Activated CD8-positive, alpha-beta memory T cell treated with anti-CD3 and anti-CD28 coated beads, Interleukin-2, amount 50 U/mL, for 1 hour (primary cell): ENCODE results near the gene SMTN.
"Not testable (repeated sequence)": the region's sequence is repeated elsewhere in the genome, so short reads cannot be mapped to it uniquely, and the experiment has no call there.

Source experiments
- DNase-seq: peaks from one replicate; pipeline ENCODE4 v3.0.0-alpha.2; 2020; ENCODE audit errors: extremely low read depth

Gene SMTN

DNA sequence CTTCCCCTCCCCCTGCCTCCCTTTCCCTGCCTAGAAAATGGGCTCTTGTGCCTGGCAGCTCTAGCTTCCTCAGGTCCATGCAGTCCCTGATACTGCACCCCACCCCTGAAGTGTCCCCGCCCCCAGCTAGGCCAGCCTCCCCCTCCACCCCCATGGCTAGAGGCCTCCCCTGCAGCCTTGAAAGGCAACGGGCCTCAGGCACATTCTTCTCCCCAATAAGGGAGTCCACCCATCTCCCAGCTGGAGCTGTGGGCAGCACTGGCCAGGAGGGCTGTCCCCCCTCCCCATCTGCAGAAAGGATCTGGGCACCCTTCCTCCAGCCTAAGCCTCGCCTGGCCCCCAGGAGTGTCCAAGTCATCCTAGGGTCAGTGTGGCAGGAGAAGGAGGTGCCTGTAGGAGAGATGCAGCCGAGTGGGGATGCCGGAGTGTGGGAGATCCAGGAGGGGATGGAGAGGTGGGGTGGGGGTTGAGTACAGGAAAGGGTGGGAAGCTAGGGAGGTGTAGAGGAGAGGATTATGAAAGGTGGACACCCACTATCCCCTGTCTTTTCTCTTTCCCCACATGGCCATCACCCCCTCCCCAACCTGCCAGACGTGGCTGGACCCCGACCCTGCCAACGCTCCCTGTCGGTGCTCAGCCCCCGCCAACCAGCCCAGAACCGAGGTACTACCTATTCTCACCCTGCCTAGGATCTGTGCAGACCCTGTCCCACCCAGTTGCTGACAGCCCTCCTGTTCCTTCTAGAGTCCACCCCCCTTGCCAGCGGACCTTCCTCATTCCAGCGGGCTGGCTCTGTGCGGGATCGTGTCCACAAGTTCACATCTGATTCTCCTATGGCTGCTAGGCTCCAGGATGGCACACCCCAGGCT, 9.3 kb downstream of the SMTN start:
- no peak for DNase-seq

DNA sequence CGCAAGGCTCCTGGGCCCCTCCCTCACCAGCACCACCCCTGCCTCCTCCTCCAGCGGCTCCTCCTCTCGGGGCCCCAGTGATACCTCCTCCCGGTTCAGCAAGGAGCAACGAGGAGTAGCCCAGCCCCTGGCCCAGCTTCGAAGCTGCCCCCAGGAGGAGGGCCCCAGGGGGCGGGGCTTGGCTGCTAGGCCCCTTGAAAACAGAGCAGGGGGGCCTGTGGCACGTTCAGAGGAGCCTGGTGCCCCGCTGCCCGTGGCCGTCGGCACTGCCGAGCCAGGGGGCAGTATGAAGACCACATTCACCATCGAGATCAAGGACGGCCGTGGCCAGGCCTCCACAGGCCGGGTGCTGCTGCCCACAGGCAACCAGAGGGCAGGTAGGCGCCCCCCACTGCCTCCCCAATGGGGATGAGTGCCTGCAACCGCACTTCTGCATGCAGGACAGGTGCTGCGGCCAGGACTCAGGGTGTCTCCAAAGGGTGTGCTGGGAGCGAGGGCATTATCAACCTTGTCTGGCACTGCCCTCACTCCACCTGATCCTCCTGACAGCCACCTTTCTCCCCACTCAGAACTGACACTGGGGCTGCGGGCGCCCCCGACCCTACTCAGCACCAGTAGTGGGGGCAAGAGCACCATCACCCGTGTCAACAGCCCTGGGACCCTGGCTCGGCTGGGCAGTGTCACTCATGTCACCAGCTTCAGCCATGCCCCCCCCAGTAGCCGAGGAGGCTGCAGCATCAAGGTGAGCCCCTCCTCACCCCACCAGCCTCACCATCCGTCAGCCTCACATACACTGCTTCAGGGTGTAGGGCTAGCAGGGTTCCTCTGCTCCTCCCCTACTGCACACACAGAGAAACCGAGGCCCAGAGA, 10.2 kb downstream of the SMTN start:
- DNase-seq: no peak

DNA sequence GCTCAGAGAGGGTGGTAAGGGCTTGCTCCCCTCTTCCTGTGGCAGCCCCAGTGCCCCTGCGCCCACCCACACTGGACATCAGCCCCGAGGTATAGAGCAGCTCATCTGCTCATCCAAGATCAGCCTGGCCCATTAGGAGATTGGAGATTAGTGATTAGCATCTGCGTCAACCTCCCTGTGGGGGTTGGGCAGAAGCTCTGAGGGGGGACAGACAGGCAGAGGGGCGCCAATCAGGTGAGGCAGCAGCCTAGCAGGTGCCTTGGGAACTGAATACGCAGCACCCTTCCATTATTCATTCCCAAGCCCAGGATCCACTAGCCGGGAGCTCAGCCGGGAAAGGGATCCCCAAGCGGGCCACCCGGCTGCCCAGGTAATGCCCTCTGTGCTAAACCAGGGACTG, 11.0 kb downstream of the SMTN start:
- no peak for DNase-seq

DNA sequence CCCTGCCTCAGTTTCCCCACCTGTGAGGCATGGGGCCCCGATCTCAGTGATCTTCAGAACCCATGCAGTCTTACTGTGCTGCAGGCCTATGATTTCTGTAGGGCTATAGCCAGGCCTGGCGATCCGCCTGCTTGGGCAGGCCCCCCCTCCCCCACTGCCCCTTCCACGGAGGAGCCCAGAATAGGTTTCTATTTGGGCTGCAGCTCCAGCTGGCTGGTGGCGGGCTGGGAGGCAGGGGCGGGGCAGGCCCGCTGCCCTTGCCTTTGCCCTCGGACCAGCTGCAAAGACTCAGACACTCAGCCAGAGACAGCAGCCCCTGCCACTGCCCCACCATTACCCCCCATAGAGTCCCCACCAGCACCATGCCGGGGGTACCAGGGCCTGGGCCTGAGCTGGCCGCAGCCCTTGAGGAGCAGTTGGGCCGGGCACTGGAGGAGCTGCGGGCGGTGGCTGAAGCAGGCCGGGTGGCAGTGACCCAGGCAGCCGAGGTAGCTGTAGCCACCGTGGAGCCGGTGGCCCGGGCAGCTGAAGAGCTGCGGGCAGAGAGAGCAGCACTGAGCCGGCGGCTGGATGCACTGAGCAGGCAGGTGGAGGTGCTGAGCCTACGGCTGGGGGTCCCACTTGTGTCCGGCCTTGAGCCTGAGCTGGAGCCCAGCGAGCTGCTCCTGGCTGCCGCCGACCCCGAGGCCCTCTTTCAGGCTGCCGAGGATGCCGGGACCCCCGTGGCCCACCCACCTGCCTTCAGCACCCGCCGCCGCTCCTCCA, 12.2 kb downstream of the SMTN start:
- DNase-seq: no peak

DNA sequence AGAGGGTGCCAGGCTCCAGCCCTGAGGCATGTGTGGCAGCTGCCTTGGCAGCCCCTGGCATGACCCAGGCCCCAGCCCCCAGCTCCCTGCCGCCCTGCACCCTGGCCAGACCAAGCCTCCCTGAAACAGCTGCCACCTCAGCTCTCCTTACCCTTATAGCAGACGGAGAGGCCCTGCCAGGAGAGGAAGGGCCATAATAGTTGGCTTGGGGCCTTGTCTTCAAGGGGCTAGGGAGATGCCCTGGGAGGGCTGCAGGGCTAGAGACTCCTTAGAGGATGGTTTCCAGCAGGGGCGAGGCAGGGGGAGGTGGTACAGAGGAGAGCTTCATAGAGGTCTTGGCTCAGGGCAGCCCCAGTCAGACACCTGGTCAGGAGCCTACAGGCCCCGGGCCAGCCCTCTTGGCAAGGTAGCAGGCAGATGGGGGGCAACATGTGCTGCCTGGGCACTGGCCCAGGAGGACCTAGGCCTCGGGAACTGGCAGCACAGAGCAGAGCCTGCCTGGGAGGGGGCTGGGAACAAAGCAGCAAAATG, 13.0 kb downstream of the SMTN start:
- DNase-seq: no peak

DNA sequence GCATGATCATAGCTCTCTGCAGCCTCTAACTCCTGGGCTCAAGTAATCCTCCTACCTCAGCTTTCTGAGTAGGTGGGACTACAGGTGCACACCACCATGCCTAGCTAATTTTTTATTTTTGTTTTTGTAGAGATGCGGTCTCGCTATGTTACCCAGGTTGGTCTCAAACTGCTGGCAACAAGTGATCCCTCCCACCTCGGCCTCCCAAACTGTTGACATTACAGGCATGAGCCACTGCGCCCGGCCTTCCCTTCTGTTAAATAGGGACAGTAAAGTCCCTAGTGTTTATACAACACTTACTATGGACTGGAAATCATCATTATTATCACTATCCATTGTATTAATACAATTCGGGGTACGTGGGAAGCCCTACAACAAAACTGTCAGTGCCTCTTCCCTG, 13.6 kb downstream of the SMTN start:
- no peak for DNase-seq

DNA sequence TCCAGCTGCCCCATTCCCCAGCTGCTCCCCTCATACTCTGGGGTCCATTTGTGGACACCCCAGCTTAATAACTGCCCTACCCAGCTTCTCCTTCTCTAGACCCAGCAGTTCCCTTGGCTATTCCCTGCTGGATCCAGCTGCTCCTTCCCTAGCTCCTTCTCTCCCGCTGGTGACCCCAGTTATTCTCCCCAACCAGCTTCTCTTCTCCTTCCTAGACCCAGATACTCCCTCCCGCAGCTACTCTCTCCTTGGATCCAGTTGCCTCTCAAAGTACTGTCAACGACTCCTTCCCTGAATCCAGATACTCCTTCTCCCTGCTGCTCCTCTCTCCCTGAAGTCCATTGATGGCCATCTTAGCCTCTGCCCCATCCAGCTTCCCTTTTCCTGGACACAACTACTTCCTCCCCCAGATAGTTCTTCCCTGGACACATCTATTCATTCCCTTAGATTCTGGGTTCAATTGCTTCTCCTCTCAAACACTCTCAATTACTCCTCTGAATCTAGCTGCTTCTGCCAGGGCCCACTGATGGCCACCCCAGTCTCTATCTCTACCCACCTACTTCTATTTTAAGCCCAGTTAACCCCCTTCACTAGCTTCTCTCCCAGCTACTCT, 14.6 kb downstream of the SMTN start:
- DNase-seq: no peak

DNA sequence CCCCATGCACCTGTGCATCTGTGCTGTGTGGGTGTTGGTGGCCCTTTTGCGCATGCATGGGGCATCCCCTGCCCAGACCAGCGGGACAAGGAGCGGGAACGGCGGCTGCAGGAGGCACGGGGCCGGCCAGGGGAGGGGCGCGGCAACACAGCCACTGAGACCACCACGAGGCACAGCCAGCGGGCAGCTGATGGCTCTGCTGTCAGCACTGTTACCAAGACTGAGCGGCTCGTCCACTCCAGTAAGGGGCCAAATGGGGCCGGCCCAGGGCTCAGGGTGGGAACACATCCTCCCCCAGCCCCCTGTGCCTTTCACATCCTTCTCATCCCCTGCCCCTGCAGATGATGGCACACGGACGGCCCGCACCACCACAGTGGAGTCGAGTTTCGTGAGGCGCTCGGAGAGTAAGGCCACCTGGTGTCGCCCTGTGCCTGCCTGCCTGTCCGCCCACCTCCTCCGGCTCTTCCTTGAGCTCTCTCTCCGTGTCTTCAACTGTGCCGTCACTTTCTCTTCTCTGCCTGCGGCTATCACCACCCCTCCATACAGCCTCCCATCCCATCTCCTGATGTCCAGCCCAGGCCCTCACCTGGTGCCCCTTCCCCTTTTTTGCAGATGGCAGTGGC, 15.7 kb downstream of the SMTN start:
- DNase-seq: no peak

DNA sequence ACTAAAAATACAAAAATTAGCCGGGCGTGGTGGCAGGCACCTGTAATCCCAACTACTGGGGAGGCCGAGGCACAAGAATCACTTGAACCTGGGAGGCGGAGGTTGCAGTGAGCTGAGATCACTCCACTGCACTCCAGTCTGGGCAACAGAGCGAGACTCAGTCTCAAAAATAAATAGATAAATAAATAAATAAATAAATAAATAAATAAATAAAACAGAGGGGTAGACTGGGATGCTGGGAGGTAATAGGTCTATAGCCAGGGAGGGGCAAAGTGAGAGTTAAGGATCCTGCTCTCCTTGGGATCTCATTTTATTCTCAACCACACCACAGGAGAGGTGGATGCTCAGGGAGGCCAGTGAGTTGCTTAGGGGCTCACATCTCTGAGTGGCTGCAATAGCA, 16.4 kb downstream of the SMTN start:
- DNase-seq: not testable (repeated sequence)

DNA sequence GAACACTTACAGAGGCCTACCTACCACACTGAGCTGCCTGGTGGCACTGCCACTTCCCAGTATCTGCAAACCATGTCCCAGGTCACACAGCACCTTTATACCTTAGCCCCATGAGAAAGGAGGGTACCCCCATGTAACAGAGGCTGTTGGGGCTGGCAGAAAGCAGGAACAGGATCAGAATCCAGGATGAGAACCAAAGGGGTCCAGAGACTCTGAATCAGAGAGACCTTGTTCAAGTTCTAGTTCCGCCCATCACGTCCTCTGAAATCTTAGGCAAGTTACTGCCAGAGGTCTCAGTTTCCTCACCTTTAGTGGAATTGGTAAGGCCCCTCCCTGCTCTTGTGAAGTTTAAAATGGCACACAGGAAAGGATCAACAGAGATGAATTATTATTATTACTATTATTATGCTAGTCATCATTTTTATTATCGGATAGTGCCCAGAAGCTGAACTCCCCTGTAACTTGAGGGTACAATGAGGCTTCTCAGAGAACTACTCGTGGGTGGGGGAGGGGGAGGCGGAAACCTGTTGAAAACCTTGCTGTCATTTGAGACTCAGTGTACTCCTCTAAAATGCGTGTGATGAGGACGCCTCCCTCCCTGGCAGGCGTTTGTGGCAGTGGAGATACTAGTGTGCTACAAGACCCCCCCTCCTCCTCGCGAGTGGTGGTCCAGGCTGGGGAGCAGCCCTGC, 17.0 kb downstream of the SMTN start:
- no peak for DNase-seq

DNA sequence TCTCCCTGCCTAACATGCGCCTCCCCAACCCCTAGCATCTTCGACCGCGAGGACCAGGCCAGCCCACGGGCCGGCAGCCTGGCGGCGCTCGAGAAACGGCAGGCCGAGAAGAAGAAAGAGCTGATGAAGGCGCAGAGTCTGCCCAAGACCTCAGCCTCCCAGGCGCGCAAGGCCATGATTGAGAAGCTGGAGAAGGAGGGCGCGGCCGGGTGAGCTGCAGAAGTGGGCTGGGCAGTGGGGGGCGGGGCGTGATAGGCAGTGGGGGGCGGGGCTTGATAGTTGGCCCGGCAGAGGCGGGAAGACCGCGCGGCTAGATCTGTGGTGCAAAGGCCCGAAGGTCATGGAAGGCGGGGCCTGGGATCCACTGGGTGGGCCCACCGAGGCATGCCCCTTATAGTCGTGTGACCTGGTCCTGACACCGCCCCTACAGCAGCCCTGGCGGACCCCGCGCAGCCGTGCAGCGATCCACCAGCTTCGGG, 17.6 kb downstream of the SMTN start:
- DNase-seq: no peak

DNA sequence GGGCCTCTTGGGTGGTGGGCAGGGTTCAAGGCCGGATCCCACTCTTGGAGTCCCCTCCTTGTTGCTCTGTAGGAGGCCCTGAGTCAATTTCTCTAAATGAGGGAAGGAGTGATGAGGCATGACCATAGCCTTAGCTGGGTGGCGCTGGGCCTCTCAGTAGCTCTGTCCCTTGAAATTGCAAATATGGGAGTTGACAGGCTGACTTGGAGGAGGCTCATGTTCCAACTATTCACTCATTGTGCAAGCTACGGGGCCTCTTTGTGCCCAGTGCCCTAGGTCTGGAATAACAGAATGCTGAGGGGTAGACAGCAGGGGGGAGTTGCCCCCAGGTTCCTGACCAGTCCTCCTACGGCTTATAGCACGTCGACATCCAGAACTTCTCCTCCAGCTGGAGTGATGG, 18.3 kb downstream of the SMTN start:
- no peak for DNase-seq

DNA sequence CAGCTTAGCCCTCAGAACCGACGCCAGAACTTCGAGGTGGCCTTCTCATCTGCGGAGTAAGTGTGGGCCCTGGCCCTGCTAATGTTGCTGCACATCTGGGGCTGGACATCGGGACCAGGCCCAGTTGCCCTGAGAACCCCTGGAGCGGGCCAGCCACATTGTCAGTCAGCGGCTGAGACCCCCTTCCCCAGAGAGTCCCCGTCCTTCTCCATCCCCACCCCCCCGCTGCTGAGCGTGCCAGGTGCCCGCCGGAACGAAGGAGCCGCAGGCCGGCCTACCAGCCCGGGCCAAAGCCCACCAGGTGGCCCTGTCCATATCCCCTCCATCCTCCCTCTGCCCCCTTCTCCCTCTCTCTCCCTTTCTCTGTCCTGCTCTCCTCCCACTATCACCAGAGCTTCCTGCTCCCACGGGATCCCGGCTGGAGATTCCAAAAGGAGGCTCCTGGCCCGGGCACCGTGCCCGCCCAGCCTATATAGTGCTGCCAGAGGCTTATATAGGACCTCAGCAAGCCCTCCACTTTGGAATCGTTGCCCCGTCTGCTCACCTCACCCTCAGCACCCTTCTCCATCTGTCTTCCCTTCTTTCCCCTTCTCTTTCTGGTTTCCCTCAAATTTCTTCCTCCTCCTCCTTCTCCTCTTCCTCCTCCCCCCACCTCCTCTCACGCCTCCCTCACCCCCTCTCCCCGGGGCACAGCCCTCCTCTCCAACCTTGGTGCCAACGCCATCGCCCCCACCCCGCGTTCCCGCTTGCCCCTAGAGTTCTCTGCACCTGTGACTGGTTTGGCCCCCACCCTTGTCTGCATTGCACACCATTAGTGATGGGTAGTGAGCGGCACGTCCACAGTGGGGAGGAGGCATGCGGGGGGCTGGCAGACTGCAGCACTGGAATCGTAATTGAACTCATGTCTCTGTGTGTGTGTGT, 19.0 kb downstream of the SMTN start:
- DNase-seq: no peak

DNA sequence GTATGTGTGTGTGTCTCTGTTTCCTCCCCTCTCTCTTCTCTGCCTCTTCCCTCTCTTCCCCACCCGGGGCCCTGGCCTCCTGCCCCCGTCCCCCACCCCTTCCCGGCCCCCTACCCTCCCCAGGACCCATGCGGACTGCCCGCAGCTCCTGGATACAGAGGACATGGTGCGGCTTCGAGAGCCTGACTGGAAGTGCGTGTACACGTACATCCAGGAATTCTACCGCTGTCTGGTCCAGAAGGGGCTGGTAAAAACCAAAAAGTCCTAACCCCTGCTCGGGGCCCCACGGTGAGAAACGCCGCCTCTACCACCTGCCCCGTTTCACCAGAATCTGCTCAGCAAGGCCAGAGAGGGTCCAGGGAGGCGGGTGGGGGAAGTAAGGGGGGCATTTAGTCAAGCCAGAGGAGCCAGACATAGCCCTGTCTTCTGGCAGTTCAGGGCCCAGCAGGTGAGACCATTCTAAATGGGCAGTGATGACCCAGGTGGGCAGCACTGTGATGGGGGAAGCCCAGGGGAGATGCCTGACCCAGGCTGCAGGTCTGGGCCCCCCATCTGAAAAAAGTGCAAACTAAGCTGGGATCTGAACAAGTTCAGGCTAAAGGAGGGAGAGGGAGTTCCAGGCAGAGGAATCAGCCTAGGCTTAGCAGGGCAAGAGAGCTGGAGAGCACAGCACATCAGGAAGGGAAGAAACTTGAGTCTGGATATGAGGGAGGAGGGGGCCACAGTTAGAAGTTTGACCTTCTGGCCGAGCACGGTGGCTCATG, 19.8 kb downstream of the SMTN start:
- DNase-seq: no peak

DNA sequence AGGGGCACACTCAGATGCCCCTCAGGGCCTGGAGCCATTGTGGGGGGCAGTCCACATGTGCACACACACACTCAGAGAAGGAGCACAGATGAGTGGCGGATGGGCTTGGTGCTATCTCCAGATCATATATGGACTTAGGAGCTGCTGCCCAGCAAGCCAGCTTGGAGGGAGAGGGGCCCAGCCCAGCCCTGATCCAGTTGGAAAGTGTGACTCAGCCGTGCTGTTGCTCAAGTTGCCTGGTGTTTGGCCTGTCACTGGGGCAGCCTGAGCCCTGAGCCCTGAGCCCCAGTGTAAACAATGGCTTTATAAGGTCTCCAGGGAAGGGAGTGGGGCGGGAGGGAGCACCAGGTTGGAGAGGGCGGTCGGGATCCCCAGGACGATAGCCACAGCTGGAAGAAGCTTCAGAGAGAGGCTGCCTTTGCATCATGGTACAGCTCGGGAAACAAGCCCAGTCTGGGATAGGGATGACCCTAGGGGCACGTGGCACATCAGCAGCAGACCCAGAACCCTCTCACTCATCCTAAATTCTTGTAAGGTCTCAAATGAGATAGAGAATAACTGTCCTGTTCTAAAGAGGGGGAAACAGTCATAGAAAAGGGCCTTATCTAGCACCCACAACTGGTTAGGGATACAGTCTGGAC, 21.4 kb downstream of the SMTN start:
- DNase-seq: no peak

DNA sequence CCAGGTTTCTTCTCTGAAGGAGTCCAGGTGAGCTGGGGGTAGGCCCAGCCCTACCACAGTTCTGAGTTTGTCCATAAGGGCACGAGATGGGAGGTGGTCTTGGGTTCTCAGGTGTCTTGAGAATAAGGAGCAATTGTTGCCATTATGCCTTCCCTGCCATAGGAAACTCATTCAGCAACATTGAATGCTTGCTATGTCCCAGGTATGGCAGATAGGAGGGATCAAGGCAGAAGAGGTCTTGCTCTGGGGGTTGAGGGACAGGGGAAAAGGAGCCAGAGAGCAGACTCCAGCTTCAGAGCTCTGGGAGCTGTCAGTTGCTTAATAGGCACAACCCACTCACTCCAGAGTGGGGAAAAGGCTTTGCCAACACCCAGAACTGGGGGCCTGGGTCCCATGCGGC, 22.0 kb downstream of the SMTN start:
- DNase-seq: no peak

DNA sequence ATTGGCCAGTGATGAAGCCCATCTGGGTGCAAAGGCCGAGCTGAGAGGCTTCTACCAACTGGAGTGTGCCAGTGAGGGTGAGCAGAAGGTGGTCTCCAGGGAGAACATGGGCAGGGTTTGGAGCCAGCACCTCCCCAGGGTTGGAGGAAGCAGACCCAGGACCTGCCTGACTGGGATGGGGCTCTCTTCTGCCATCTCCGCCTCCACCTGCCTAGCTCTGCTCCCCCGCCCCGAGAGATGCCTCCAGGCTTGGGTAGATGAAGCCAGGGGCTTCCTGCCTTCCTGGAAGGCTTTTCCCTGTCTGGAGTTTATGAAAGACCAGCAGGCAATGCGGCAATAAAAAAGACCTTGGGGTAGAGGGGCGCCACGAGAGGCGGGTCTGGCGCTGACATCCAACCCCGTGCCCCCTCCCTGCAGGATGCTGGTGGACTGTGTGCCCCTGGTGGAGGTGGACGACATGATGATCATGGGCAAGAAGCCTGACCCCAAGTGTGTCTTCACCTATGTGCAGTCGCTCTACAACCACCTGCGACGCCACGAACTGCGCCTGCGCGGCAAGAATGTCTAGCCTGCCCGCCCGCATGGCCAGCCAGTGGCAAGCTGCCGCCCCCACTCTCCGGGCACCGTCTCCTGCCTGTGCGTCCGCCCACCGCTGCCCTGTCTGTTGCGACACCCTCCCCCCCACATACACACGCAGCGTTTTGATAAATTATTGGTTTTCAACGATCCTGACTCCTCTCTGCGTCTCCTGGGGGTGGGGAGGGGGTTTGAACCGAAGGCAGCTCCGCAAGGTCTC, 23.0 kb downstream of the SMTN start:
- DNase-seq: no peak
